Measurements from ENCODE around the gene ZNF746.
A peak's percentile ranks its signal among the peaks of the same experiment; 100 is the strongest.
"Not testable (repeated sequence)": the region's sequence is repeated elsewhere in the genome, so short reads cannot be mapped to it uniquely, and the experiment has no call there.

The ZNF746 gene

DNA sequence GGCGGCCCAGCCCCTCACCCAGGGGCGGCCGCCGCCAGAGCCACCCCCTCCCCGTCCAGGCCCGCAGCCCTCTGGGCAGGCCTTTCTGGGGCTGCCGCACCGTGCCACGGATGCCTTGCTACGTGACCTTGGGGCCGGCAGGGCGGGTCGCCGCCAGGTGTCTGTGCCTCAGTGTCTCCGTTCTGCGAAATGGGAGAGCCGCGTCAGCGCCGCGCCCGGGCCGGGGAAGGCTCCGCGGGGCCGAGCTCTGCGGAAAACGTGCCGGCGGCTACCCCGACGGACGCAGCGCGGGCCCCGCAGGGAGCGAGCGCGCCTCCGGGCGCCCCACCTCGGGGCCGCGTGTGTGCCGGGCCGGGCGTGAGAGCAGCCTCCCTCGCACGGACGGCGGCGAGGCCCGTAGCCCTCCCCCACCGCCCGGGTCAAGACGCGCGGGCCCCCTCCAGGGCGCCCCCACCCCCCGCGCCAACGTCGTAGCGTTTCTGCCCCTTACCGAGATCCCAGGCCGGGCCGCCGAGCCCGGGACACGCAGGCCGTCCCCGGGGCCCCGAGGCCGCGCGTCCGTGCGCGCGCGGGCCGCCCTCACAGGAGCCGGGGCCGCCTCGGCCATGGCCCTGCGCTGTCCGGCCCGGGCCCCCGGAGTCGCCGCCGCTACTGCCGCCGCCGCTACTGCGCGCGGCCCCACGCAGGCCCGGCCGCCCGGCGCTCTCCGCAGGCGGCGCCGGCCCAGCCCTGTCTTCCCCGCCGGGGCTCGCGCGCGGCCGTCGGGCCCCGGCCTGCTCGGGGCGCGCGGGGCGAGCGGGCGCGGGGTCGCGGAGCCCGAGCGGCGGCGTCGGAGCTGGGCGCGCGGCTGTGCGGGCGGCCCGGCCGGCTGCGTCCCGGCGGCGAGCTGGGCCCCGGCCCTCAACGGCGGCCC lies 37.8 kb downstream of the ZNF746 start:
- peak; percentile 69 for DNase-seq (ENCODE audit: low spot score)

DNA sequence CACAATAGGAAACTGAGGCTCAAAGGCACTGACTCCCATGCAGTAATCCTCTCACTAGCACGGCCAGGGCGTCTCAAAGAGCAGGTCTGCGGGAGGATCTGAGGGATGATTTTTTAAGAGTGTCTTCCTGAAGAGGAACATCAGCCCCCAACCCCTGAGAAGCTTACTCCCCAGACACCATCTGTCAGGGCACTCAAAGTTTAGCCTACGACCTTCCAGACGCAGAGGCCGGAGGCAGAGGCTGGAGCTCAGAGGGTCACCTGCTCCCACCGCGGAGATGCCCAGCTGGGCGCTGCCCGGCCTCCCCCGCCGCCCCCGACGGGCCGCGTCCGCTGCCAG lies 38.4 kb downstream of the ZNF746 start:
- DNase-seq (ENCODE audit: low spot score) = no peak

DNA sequence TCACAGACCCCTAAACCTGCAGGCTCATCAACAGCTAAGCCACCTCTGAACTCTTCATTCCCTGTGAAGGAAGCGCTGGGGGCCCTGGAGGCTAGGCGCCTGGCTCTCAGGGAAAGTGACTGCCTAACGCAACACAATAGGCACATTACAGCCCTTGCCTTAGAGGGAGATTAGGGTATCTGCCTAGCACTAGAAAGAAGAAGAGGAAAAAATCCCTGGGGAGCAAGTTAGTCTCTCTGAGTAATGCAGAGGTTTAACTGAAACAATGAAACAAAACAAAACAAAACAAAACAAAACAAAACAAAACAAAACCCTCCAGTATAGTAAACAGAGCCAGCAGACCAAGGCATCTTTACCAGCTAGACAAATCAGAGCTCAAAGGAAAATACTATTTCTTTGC lies 39.4 kb downstream of the ZNF746 start:
- no peak for DNase-seq (ENCODE audit: low spot score)

DNA sequence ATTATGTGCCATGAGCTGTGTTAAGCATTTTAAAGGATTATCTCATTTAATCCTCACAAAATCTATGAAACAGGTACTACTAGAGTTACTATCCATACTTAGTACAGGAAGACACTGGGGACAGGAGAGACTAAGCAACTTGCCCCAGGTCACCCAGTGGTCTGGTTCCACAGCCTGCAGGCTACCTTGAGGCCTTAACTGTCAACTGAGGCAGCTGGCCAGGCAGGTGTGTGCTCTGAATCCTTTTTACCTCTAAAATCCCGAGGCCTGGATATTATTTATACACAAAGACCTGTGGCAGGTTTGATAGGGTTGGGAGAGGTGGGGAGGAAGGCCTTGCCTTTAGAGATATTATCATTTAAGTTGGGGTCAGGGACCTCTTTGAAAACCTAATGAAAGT lies 39.8 kb downstream of the ZNF746 start:
- DNase-seq (ENCODE audit: low spot score) = no peak

DNA sequence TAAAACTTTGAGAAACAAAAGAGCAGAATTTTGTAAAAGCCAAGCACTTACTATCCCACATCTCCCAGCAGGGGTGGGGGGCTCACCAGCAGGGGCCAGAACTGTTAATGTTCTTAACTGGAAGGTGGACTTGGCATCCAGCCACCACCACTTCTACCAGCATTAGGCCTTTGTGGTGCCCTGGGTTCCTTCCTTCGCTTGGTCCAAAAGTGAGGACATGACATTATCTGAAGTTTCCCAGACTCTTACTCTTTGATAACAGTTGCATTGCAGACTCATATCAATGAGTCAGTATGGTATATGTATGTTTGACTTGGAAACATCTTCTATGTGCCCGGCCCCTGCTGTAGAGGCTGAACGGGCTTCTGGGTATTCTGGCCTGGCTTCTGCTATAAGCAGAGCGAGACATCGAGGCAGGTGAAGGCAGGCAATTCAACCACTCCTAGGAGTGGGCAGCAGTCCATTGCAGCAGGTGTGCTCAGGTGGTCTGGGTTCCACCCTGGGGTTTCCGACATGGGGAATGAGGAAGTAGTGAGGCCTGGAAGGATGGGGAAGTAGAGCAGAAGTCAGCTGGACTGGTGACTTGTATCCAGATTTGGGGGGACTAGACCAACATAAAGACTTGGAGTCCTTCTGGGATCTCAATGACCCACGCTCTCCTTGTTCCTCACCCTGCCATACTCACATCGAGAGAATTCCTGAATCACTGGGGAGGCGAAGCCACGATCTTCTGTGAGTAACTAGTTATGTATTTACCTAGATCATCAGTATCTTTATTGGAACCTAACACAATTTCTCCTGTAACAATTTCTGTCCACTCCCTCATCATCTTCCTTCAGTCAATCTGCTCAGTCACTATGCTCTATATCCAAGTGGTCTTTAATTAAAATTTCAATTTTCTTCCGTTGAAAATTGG lies 40.8 kb downstream of the ZNF746 start:
- DNase-seq (ENCODE audit: low spot score) = no peak

DNA sequence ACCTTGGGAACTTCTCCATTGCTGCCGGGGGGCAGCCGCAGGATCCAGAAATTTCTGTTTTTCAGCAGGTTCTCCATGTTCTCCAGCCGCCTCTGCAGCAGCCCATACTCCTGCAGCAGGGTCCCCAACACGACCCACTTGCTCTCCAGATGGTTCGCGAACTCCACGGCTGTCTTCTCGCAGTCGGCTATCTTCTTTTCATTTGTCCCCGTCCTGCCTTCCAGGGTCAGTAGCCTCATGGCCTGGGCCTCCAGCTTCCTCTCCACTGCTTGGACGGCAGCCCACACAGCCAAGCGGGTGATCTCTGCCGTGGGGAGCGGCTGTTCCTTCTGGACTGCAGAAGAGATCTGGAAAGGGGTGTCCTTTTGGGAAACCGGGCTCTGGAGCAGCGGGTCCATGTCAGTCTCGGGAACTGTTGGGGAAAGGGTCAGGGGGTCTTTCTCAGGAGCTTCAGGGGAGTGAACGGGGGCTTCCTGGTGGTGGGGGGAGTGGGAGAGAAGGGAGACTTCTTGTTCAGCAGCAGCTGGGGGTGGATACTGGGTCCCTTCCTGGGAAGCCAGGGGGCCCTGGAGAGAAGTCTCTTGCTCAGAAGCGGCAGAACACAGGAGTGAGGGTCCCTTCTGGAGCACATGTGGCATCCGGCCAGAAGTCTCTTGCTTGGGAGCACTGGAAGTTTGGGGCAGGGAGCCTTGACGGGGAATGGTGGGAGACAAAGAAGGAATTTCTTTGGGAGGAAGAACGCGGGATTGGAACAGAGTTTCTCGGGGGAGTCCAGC lies 42.2 kb downstream of the ZNF746 start:
- no peak for DNase-seq (ENCODE audit: low spot score)

DNA sequence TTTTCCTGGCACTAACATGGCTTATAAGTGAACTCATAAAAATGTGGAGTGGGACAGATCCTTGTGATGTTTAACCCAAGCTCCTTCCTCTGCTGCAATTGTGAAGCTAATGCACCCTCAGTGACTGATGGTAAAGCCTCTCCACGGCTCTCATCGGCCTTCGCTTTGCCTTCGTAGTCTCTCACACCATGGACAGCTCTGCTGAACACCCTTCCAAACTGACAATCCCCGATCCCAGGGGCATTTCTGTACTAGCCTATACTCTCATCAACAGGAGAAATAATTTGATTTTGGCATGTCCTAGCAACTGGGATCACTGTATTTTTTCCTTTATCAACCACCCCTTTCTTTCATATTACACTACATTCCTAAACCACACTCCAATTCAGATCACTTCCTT lies 42.9 kb downstream of the ZNF746 start:
- no peak for DNase-seq (ENCODE audit: low spot score)

DNA sequence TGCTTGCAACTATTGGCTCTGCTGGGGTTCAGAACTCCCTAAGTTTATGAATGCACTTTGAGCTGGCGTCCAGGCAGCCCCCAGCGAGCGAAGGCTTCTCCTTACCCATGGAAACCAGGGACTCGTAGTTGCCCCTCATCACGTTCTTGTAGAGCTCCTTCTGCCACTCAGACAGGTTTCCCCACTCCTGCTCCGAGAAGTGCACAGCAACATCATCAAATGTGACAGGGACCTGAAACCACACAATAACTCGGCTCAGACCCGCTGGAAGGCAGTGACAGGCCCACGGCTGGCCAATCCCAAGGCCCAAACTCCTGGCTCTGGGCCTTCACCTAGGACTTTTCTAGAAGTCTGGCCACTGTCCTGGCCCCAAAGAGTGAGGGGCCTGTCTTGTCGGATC lies 43.6 kb downstream of the ZNF746 start:
- no peak for DNase-seq (ENCODE audit: low spot score)

DNA sequence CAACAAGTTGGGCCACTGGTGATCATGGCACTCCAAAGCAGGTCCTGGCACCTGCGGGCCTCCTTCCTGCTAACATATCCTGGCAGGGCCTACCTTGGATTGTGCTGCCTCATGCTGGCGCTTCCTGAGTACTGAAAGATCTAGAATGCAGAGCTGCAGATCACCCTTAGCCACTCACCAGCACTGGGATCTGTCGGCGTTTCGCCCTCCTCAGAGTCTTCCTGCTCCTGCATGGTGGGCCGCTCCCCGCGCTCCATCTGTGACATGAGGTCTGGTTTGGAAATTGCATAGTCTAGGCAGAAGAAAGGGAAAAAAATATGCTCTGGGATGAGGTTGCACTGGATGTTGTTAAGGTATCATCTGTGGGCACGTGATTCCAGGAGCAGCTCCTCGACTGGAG lies 46.8 kb downstream of the ZNF746 start:
- no peak for DNase-seq (ENCODE audit: low spot score)

DNA sequence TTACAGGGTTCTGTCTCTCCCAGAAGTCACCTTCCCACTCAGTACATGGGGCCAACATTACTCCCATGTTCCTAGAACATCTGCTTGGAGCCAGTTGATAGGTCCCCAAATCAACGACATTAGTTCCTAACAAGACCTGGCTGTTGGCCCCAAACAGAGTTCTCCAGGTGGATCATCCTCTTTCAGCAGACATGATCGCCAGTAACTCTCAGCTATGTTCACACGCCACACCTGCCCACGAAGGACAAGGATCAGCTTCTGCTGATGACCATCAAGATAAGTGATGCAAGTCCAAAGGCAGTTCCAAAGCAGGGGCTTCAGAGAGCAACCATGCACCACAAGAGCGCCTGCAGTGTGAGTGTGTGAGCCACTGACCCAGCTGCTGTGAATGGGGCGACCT lies 47.7 kb downstream of the ZNF746 start:
- no peak for DNase-seq (ENCODE audit: low spot score)

DNA sequence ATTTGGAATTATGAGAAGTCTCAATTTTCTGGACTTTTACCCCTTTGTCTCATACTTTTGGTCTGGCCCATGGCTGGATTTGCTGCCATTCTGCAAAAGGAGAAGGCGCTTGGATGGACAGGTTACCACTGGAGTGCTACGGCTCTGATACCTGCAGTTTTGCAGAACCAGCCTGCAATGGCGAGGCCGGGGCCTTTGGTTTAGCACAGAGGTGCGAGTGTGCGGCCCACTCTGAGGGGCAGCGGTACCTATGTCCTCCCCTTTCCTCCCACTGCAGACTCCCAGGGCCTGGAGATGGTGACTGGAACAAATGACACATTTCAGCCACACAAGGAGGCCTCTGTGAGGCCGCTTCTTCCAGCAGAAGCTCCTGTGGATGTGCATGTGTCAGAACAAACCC lies 48.6 kb downstream of the ZNF746 start:
- DNase-seq (ENCODE audit: low spot score) = no peak

DNA sequence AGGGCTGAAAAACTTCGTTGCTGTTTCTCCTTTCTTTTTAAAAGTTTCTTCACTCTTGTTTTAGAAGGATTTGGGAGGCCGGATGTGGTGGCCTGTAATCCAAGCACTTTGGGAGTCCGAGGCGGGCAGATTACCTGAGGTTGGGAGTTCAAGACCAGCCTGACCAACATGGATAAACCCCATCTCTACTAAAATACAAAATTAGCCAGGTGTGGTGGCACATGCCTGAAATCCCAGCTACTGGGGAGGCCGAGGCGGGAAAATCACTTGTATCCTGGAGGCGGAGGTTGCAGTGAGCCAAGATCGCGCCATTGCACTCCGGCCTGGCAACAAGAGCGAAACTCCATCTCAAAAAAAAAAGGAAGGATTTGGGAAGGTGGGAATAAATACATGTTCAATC lies 51.6 kb downstream of the ZNF746 start:
- not testable (repeated sequence) for DNase-seq (ENCODE audit: low spot score)

DNA sequence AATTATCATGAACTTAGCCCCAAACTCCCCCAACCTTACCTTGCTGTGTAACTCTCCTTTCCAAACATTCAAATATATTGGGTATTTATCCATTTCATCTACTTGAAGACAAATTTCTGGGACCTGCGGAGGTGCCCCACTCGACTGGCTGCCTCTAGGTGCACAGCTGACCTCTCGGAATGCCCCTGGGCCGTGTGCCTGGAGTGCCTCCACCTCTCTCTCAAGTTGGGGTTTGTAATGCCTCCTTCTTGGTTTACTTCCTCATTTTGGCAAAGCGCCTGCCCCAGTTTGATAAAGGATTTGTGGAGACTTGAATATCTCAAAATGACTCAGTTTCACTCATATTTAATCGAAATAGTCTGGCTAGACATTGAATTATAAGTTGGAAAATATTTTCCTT lies 53.3 kb downstream of the ZNF746 start:
- DNase-seq (ENCODE audit: low spot score) = no peak

DNA sequence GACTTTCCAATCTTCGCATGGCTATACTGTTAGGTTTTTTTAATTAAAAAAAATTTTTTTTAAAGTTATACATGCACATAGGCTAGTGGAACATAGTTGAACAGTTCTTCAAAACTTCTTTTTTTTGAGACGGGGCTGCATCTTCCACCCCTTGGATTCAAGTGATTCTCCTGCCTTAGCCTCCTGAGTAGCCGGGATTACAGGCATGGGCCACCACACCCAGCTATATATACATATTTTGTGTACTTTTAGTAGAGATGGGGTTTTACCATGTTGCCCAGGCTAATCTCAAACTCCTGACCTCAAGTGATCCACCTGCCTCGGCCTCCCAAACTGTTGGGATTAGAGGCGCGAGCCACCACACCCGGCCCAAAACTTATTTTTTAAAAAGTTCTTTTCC lies 54.1 kb downstream of the ZNF746 start:
- DNase-seq (ENCODE audit: low spot score) = no peak

DNA sequence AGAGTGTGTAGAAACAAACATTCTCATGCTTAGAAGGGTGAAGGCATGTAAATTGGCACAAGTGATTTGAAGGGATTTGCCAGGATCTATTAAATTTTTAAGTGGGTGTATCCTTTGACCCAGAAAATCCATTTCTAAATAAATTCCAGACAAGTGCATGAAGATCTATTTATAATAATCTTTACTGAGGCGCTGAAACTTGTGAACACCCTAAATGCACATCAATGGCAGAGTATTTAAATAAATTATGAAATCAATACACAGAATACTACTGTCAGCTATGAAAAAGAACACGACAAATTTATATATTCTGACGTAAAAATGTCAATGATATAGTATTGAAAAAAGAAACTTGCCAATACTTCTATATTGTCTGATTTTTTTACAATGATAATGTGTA lies 54.7 kb downstream of the ZNF746 start:
- DNase-seq (ENCODE audit: low spot score) = no peak

DNA sequence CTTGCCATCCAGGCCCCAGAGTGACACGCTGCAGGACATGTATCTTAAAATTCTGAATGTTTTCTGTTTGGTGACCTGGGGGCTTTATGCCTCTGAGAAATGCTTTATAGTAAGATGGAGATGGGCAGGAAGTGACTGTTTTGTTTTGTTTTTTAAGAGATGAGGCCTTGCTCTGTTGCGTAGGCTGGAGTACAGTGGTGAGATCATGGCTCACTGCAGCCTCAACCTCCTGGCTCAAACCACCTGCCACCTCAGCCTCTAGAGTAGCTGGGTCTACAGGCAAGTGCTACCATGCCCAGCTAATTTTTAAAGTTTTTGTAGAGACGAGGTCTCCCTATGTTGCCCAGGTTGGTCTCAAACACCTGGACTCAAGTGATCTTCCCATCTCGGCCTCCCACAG lies 57.4 kb downstream of the ZNF746 start:
- DNase-seq (ENCODE audit: low spot score) = no peak

DNA sequence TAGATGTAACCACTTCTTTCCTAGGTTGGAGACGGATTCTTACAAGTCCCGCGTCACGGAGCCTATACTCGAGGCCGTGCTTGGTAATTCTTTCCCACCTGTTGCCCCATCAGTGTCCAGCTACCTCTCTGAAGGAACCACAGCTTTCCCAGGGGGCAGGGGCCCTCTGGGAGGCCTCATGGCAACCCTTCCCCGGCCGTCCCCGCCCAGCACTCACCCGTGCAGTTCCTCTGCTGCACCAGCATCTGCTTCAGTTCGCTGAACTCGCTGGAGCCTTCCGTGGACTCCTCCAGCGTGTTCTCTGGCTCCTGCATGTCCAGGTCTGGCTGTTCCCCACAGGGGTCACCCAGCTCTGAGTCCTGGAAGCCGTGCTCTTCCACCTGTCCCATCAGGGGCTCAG lies 61.3 kb downstream of the ZNF746 start:
- DNase-seq (ENCODE audit: low spot score) = no peak

DNA sequence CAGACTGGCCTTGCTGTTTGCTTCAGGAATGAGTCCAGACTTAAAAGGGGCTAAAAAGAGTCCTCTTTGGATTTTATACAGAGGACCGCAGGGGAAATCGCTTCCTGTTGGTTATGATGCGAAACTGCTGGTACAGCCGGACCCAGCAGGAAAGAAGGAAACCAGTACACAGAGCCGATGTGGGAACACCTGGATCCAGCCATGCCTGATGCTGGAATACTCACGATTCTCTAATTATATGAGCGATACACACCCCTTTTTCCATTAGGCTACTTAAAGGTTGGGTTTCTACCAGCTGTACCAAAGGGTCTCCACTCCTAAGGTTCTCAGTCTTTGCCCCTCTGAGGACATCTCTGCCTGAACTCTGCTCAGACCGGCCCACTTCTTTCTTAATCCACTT lies 64.5 kb downstream of the ZNF746 start:
- DNase-seq (ENCODE audit: low spot score) = no peak

DNA sequence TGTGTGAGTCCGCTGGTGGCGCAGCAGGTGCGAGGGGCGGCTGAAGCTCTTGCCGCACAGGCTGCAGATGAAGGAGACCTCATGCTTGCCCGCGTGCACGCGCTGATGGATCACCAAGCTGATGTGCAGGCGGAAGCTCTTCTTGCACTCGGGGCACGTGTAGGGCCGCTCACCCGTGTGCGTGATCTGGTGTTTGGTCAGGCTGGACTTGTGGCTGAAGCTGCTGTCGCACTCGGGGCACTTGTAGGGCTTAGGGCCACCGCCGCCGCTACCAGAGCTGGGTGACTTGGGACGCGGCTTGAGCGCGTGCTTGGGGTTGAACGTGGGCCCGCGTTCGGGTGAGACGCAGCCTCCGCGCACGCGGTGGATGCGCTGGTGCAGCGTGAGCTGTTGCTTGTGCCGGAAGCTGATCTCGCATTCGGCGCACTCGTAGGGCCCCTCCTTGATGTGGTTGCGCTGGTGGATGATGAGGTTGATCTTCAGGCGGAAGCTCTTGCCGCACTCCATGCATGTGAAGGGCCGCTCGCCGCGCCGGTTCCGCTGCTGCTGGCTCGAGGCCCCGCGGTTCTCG lies 65.4 kb downstream of the ZNF746 start:
- no peak for DNase-seq (ENCODE audit: low spot score)

DNA sequence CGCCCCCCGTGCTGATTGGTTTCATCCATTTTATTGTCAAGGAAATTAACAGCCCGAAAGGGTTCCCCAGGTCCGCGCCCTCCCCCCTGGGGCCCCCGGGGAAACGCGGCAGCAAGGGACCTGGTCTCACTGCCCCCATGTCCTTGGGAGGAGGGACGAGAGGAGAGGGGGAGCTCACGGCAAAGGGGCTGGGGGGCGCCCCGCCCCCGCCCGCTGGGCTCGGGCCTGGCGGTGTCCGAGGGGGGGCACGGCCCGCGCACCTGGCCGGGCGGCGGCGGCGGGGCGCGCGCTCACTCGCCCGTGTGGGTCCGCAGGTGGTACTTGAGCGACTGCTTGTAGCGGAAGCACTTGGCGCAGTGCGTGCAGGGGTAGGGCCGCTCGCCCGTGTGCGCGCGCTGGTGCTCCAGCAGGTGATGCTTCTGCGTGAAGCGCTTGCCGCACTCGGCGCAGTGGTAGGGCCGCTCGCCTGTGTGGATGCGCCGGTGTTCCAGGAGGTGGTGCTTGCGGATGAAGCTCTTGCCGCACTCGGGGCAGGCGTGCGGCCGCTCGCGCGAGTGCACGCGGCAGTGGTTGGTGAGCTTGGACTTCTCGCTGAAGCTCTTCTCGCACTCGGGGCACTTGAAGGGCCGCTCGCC lies 66.0 kb downstream of the ZNF746 start:
- DNase-seq (ENCODE audit: low spot score) = no peak

DNA sequence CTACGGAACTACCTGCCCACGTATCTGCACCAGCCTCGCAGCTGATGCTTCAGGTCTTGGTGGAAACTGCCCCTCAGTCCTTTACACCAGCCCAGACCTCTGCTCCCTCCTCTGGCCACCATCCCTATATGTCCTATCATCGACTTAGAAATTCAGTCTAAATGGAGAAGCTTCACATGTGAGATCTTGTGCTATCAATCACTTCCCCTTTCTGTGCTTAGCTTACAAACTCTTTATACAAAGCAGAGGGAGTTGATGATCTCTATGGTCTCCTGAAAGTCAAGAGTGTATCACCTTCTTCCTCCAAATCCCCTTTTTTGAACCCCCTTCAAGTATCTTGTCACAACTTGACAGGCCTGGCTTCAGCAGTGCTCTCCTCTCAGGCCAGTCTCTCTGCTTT lies 67.4 kb downstream of the ZNF746 start:
- no peak for DNase-seq (ENCODE audit: low spot score)

DNA sequence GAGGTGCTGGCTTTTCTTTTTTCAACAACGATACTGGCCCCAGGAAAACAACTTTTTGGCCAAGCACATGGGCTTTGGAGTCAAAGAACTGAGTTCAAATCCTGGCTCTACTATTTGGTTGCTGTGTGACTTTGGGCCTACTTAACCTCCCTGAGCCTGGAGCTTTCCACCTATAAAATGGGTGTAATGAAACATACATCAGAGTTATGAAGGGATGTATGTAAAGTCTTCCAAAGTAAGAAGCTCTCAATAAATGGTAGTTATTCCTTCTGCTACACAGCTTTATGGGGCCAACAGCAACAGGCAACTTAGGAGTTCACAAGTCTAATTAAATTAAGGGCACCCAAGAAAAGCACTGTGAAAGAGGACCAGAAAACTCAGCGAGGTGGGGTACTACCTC lies 69.7 kb downstream of the ZNF746 start:
- no peak for DNase-seq (ENCODE audit: low spot score)
